Natural killer cell (primary cell): ENCODE results near the gene CEACAM7. TPM values are rescaled to one million over a fixed set of nuclear protein-coding genes. Genes with fewer than 3 reads are reported as not detected.

Experiments used
- ATAC-seq, 3 donors: fragments of 150-1000 bp in 2 of 3; fragments of 200-7000 bp in 1 of 3; cut with Tn5 transposase; 1 replicate in 1 of 3; 2 replicates in 2 of 3; pipeline ENCODE4 v1.10.0; 2021; ENCODE audit warnings: mild to moderate bottlenecking in 2 of 3, moderate library complexity in 2 of 3
- DNase-seq, 2 donors: peaks; one replicate each; pipeline versions ENCODE4 v3.0.0 to v3.0.0-alpha.2; 2013 to 2021; ENCODE audit warnings: mixed read lengths in 1 of 2
- H3K27ac ChIP-seq: one replicate; pipeline ENCODE4 v1.5.1; 2013; ENCODE audit warnings: mild to moderate bottlenecking, low read length
- H3K27me3 ChIP-seq: one replicate; pipeline ENCODE4 v1.6.1; 2013; ENCODE audit warnings: low read length; ENCODE audit not compliant: control insufficient read depth, insufficient read depth
- H3K36me3 ChIP-seq: one replicate; pipeline ENCODE4 v1.6.1; 2013; ENCODE audit warnings: low read length; ENCODE audit not compliant: control insufficient read depth, insufficient read depth
- H3K4me1 ChIP-seq: one replicate; pipeline ENCODE4 v1.6.1; 2013; ENCODE audit warnings: low read length; ENCODE audit not compliant: control insufficient read depth, insufficient read depth
- H3K4me3 ChIP-seq: one replicate; pipeline ENCODE4 v1.5.1; 2013; ENCODE audit warnings: low read length
- H3K9me3 ChIP-seq: one replicate; pipeline ENCODE4 v1.6.1; 2013; ENCODE audit warnings: low read length; ENCODE audit not compliant: control insufficient read depth, insufficient read depth
- H3K27ac Mint-ChIP-seq, 2 donors: one replicate each; pipeline ENCODE4 v1.8.0; 2022; ENCODE audit warnings: mild to moderate bottlenecking in 2 of 2, mixed read lengths in 2 of 2, moderate library complexity in 1 of 2
- H3K27me3 Mint-ChIP-seq, 2 donors: one replicate each; pipeline ENCODE4 v1.8.0; 2022; ENCODE audit warnings: low read depth in 2 of 2, mixed read lengths in 2 of 2
- H3K36me3 Mint-ChIP-seq: one replicate; pipeline ENCODE4 v1.8.0; 2022; ENCODE audit warnings: mixed read lengths
- H3K4me1 Mint-ChIP-seq, 2 donors: one replicate each; pipeline ENCODE4 v1.8.0; 2022; ENCODE audit warnings: mixed read lengths in 2 of 2
- H3K4me3 Mint-ChIP-seq: one replicate; pipeline ENCODE4 v1.8.0; 2022; ENCODE audit warnings: mild to moderate bottlenecking, moderate library complexity, mixed read lengths
- H3K9me3 Mint-ChIP-seq, 2 donors: one replicate each; pipeline ENCODE4 v1.8.0; 2022; ENCODE audit warnings: mixed read lengths in 2 of 2
- WGBS: methylation state at CpG from one replicate; pipeline ENCODE4 v1.1.7; 2013; ENCODE audit warnings: missing lambda C conversion rate; ENCODE audit not compliant: insufficient coverage; 5-methylcytosine and 5-hydroxymethylcytosine counted together
- intact Hi-C: fragments of 100-400 bp; cut with micrococcal nuclease; formaldehyde crosslinking; loops from one replicate; pipeline ENCODE4 v1.14.2; 2022
- total RNA-seq, 4 donors: library from RNA; stranded (reverse); fragments of 120-200 nt in 1 of 4; gene quantifications; one replicate each; pipeline versions ENCODE4 v1.2.3 to v1.2.4, GENCODE V29; 2013 to 2022
- TF ChIP-seq, protein P1 (sequence below): fragments of 200-600 bp; IDR thresholded peaks from one replicate; pipeline ENCODE4 v1.8.0; 2022; ENCODE audit warnings: antibody characterized with exemption

CEACAM7 gene
- total RNA-seq, 3 donors from 2014 or later (not counting 1 experiment from before 2014, with no cell fraction given): not detected

DNA sequence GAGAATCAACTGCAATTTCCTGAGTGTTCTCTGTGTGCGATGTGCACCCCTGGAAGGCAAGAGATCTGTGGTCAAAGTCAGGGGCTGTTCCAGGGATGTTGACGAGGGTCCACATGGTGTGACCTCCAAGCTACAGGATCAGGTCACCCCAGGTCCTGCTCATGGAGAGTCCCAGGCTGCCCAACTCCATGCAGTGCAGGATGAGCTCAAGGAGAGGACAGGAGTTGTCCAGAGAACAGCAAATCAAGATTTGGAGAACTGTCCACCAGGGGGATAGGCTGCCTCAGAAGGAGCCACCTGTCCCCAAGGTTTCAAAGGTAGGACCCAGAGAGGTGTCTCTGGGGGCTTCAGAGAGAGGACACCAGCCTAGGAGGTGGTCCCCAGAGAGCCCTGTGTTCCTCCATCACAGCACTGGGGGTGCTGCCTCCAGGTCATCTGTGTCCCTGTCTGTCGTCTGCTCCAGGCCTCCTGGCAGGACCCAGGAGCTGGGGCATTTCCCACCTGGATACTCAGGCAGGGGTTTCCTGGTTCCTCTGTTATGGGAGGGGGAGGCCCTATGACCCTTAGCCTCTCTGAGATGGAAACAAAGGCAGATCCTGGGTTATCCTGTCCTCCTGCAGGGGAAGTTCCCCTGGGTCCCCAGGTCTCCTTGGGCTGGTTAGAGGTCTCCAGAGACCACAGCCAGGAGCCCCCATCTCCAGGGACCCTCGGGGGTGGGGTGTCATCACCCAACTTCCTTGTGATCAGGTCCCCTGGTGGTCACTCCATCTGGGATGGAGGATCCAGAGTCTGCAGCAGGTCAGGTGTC is 2.1 kb upstream of the CEACAM7 start:
- Histone ChIP-seq H3K9me3 (no peaks in the 10 kb centered on the region), H3K27me3 (no peaks in the 10 kb centered on the region), H3K4me3 (no peak overlapping the region), H3K27ac (no peak overlapping the region), H3K36me3 (no peaks in the 10 kb centered on the region), H3K4me1 (no peaks in the 10 kb centered on the region)
- ATAC-seq (no peak), DNase-seq (no peak)
- H3K4me1 Mint-ChIP-seq: peaks cover 0 to 7% of the 10 kb centered on the region in 2 donors
- no peak overlapping the region for H3K27ac Mint-ChIP-seq
- no peak overlapping the region for H3K4me3 Mint-ChIP-seq
- TF ChIP-seq, protein P1, sequence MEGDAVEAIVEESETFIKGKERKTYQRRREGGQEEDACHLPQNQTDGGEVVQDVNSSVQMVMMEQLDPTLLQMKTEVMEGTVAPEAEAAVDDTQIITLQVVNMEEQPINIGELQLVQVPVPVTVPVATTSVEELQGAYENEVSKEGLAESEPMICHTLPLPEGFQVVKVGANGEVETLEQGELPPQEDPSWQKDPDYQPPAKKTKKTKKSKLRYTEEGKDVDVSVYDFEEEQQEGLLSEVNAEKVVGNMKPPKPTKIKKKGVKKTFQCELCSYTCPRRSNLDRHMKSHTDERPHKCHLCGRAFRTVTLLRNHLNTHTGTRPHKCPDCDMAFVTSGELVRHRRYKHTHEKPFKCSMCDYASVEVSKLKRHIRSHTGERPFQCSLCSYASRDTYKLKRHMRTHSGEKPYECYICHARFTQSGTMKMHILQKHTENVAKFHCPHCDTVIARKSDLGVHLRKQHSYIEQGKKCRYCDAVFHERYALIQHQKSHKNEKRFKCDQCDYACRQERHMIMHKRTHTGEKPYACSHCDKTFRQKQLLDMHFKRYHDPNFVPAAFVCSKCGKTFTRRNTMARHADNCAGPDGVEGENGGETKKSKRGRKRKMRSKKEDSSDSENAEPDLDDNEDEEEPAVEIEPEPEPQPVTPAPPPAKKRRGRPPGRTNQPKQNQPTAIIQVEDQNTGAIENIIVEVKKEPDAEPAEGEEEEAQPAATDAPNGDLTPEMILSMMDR: no peak
- WGBS: 67% methylated on average over 4 of the region's 4 CpGs
- peaks cover 10% of the 10 kb centered on the region for H3K36me3 Mint-ChIP-seq
- peaks cover 9 to 26% of the 10 kb centered on the region in 2 donors for H3K27me3 Mint-ChIP-seq
- intact Hi-C loops: loop anchor here (2.0 kb wide), 1 partner anchor 47 kb away; no protein-coding TSS in a partner anchor
- peaks cover 0 to 6% of the 10 kb centered on the region in 2 donors for H3K9me3 Mint-ChIP-seq

GRCh38 chr19:41688687-41689086 is 617 bp upstream of the CEACAM7 start:
- Mint-ChIP-seq H3K36me3 (peaks cover 10% of the 10 kb centered on the region), H3K4me1 (peaks cover 0 to 7% of the 10 kb centered on the region in 2 donors), H3K4me3 (no peak overlapping the region), H3K9me3 (peaks cover 0 to 6% of the 10 kb centered on the region in 2 donors), H3K27me3 (peaks cover 15 to 28% of the 10 kb centered on the region in 2 donors), H3K27ac (no peak overlapping the region)
- Histone ChIP-seq H3K27ac (no peak overlapping the region), H3K36me3 (no peaks in the 10 kb centered on the region), H3K9me3 (no peaks in the 10 kb centered on the region), H3K4me3 (no peak overlapping the region), H3K27me3 (no peaks in the 10 kb centered on the region), H3K4me1 (no peaks in the 10 kb centered on the region)
- intact Hi-C loops: no loop called here
- TF ChIP-seq, protein P1: no peak
- ATAC-seq (no peak), DNase-seq (no peak)
- WGBS: 59% methylated on average over 4 of the region's 4 CpGs

- Mint-ChIP-seq H3K4me3 (no peak overlapping the region), H3K36me3 (peaks cover under 1% of the 10 kb centered on the region), H3K9me3 (no peaks in the 10 kb centered on the region), H3K27ac (no peak overlapping the region), H3K4me1 (peaks cover 0 to 7% of the 10 kb centered on the region in 2 donors), H3K27me3 (peaks cover 15 to 21% of the 10 kb centered on the region in 2 donors)
- Histone ChIP-seq H3K27ac (no peak overlapping the region), H3K27me3 (no peaks in the 10 kb centered on the region), H3K4me1 (no peaks in the 10 kb centered on the region), H3K9me3 (no peaks in the 10 kb centered on the region), H3K36me3 (no peaks in the 10 kb centered on the region), H3K4me3 (no peak overlapping the region)
- intact Hi-C loops: no loop called here
- ATAC-seq (no peak), DNase-seq (no peak)
- TF ChIP-seq, protein P1: no peak
- WGBS: 88% methylated on average over 3 of the region's 3 CpGs
Measured at GRCh38 chr19:41687419-41687818, 651 bp downstream of the CEACAM7 start.
